GM19193 (cell line): Measurements from ENCODE around the gene CARM1.
A peak's percentile ranks its signal among the peaks of the same experiment; 100 is the strongest.

Experiments used
- POLR2A ChIP-seq: IDR thresholded peaks from 4 replicates; pipeline ENCODE4 v1.6.1; 2011; ENCODE audit not compliant: insufficient read depth, insufficient read length; ENCODE audit errors: extremely low read depth

CARM1 gene

DNA sequence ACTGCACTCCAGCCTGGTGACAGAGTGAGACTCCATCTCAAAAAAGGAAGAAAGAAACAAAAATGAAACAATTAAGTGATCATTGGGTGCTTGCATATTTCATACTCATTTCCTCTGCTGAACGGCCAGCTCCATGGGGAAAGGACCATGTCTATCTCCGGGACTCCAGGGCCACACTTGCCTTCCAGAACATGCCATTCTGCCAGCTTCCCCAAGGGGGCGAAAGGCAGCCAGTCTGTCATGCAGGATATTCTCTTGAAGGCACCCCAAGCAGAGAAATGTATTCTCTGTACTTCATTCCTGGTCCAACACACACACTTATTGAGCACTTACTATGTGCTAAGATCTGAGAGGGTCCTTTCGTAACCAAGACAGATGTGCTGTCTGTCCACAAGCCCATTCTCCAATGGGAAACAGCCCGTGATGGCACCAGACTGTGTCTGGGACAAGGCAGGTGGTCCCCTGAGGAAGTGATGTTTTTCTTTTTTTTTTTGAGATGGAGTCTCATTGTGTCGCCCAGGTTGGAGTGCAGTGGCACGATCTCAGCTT lies 10.2 kb upstream of the CARM1 start:
- no peak for TF ChIP-seq POLR2A

GRCh38 chr19:10862561-10863106 lies 8.7 kb upstream of the CARM1 start:
- TF ChIP-seq POLR2A, result no peak

- no peak for TF ChIP-seq POLR2A
Observed at GRCh38 chr19:10863107-10863717, 8.1 kb upstream of the CARM1 start.

DNA sequence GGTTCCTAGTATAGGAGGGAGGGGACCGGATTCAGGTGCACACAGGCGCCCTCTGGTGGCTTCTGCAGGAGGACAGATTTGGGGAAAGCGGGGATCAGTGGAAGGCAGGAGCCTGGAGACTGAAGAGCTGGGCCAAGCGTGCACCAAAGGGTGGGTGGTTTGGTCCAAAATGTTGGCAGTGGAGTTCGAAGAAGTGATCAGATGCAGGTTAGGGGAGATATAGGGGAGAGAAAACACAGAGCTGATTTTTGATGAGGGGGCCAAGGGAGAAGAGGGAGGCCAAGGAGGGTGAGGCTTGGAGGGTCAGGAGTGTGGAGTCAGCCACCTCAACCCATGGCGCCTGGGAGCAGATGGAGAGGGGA lies 6.8 kb upstream of the CARM1 start:
- TF ChIP-seq POLR2A, result no peak

- no peak for TF ChIP-seq POLR2A
Observed at GRCh38 chr19:10866495-10866894, 4.9 kb upstream of the CARM1 start.

DNA sequence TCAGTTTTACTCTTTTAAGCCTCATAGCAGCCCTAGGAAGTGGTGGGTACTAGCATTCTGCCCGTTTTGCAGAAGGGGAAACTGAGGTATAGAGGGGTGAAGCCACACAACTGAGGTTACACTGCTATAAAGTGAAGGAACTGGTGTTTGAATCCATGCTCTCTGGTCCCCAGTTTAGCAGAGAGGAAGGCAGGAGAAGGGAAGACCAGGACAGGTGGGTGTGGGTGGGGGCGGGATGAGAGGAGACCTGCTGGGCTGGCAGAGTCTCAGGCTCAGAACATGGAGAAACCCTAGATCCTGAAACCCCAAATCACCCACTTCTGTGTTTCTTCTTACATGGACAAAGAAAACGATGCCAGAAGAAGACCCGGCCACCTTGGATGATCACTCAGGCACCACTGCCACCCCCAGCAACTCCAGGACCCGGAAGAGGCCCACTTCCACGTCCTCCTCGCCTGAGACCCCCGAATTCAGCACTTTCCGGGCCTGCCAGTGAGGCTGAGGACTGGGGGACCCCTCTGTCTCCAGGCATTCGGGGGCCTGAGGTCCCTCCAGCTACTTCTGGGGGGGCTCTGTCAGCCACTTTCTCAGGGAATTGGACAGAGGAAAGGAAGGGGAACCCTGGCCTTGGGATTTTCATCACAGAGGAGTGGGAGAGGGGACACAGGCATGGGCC lies 2.3 kb upstream of the CARM1 start:
- no peak for TF ChIP-seq POLR2A

DNA sequence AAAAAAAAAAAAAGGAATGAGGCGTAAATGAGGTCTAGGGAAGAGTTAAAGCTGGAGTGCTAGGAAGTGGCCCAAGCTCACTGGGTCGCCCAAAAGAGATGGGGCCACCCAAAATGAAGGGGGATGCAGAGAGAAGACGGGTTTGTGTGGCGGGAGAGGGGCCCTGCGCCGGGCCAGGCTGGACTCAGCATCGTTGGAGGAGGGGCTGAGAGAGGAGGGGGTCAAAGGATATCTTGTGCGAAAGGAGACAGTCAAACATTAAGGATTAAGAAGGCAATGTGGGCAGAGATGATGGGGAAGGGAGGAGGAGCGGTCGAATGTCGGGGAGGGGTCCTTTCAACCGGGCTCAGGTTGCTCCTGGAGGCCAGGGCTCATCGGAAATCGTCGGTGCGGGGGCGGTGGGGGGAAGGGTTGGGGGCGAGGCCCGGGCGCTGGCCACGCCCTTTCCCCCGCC lies 825 bp upstream of the CARM1 start:
- TF ChIP-seq POLR2A, result peak; percentile 47

DNA sequence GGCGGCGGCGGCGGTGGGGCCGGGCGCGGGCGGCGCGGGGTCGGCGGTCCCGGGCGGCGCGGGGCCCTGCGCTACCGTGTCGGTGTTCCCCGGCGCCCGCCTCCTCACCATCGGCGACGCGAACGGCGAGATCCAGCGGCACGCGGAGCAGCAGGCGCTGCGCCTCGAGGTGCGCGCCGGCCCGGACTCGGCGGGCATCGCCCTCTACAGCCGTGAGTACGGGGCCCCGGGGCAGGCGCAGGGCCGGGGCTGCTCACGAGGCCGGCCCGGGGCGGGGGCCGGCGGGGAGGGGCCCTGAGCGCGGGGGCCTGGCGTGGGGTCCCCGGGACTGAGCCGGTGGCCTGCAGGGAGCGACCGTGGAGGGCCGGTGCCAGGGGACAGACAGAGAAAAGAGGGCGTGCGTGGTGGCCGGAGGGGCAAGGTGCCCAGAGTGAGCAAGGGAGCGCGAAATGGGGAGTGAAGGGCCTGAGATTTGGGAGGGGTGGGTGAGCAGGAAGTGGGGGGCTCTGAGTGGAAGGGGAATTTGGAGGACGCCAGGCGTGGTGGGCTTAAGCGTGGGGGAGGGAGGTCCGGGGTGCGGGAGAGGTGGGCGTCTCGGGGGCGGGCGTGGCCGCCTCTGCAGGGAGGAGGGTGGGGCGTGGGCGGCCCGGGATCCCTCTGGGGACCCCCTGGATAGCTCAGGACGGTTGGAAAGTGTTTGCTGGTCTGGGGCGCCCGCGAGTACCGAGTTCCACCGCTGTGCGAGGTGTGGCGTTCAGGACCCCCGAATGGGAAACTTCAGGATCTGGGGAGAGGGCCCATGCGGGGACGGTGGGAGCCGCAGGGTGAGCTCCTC lies 575 bp downstream of the CARM1 start:
- peak; percentile 10 for TF ChIP-seq POLR2A

DNA sequence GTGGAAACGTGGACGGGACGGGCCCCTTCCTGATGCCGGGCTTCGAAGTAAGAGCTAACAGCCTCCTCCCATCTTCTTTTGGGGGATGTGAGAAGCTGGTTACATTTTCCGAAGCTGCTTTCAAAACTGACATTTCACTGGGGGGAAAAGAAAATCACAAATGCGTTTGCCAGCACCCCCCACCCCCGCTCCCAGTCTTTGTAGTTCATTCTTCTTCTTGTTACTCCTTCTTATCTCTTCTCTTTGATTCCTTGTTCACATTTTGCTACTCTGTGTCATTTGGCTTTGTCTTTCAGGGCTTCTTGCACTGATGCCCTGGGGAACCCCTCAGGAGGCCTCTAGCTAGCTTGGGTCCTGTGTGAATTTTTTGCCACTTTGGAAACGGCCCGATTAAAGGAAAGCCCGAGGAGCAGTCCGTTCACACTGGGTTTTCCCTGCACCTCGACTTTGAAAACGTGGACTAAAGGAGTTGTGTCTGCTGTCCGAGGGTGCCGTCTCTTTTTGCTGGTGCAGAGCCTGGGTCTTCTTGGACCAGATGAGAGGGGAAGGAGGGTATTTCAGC lies 1.3 kb downstream of the CARM1 start:
- TF ChIP-seq POLR2A, result no peak

- no peak for TF ChIP-seq POLR2A
Observed at GRCh38 chr19:10874024-10874423, 2.7 kb downstream of the CARM1 start.

- TF ChIP-seq POLR2A, result no peak
Observed at GRCh38 chr19:10876459-10877240, 5.3 kb downstream of the CARM1 start.

DNA sequence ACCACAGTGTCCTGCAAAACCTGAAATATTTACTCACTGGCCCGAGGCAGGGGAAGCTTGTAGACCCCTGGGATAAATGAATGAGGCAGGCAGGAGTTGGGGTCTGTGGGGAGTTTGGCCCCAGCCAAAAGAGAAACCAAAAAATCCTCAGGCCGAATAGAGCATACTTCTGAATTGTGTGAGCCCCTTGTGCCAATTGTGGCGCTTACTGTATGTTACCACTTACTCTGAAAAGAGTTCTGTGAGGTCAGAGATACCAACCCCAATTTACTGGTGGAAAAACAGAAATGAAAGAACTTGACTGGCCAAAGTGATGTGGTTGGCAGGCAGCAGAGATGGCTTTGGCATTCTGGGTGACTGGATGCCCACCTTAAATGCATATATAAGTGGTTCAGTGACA lies 6.9 kb downstream of the CARM1 start:
- no peak for TF ChIP-seq POLR2A

DNA sequence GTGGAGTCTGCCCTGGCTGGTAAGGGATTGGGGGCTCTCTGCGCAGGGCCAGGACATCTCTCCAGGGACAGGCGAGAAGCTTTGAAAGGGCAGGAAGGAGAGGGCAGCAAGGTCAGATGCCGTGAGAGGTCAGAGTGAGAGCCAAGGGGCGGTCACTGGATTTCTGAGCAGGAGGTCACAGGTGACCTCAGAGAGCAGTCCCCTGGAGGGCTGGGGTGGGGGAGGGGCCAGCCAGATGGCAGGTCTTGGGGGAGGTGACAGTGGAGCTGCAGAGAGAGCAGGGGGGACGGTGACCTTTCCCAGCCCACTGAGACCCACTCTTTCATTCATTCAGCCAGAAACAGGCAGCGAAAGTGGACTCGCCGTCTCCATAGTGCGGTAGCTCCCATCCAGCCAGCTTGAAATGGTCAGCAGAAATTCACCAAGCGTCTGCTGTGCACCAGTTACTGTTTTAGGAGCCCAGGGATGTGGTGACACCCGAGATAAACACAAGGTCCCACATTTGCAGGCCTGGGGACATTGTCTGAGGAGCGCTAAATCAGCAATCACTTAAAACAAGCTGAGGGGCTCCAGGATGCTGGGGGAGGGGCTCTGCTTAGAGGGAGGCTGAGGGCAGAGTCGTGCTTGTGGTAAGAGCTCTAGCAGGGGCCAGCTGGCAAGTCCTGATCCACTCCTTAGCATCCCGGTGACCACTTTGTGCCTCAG lies 10.2 kb downstream of the CARM1 start:
- no peak for TF ChIP-seq POLR2A

DNA sequence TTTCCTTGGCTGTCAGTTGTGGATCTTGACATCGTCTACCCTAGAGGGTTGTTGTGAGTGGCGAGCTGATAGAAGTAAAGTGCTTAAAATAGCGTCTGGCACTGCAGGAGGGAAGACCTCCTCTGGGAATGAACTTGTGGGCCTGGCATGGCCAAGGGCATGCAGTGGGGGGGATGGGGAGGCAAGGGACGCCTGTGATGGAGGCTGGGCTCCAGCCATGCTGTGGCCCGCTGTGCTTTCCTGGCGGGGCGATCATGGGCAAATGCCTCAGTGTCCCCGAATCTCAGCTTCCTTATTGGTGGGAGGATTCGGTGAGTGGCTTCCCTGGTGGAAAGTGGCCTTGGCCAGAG lies 10.7 kb downstream of the CARM1 start:
- no peak for TF ChIP-seq POLR2A
